DMS53 treated with DMSO at 0.1 percent for 48 hours (cell line): Measurements from ENCODE around the gene PAFAH2.
"Not testable (repeated sequence)": the region's sequence is repeated elsewhere in the genome, so short reads cannot be mapped to it uniquely, and the experiment has no call there.

Experiments used
- DNase-seq: peaks from one replicate; lab custom pipeline; 2025; ENCODE audit not compliant: unreplicated experiment; lab: John Stamatoyannopoulos, UW

PAFAH2 gene

DNA sequence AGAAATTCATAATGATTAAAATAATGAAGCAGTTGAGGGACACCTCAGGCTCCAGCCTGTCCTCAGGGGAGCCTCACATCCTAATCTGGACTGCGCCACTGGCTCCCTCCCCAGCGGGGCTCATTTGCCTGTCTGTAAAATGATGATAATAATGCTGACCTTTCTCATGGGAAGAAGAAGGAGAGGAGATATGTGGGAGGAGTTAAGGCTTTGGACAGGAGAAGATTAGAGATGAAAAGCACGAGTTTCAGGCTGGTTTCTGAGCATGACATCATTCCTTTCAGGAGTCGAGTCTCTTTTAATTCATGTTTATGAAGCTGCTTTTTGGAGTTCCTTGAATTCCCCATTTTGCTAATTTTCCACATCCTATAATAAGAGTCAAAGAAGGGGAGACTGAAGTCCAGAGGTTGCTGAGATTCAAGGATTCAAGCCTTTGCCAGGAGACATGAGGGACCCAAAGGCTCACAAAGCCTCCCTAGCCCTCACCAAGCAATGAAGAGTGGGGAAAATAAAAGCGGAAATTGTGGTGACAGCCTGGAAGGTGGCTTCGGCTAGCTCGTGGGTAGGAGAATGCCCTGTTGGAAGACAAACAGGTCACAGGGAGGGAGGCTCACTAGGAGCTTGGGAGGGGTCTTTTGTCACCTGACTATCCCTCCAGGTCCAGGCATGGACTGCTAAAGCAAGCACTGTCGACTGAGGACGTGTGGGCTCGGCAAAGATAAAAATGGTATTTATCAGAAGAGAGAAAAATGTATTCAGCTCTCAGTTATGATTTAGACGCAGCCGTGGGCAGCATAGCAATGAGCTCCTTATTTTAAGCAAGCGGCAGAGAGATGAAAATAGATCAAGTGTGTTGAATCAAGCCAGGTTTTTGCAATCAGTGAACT lies 64.1 kb downstream of the PAFAH2 start:
- DNase-seq, result no peak

DNA sequence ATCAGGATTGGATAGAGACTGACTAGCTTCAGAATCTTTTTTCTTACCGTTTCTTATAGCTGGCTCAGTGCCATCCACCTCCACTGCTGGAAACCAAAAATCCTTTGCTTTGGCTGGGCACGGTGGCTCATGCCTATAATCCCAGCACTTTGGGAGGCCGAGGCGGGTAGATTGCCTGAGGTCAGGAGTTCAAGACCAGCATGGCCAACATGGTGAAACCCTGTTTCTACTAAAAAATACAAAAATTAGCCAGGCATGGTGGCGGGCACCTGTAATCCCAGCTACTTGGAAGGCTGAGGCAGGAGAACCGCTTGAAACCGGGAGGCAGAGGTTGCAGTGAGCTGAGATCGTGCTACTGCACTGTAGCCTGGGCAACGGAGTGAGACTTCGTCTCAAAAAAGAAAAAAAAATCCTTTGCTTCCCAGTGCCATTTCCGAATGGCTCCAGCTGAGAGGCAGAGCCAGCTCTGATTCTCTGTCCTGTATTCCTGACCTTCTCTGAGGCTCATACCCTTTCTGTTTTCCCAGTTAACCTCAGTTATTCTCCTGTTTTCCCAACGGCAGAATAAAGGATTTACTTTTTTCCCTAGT lies 65.0 kb downstream of the PAFAH2 start:
- not testable (repeated sequence) for DNase-seq

DNA sequence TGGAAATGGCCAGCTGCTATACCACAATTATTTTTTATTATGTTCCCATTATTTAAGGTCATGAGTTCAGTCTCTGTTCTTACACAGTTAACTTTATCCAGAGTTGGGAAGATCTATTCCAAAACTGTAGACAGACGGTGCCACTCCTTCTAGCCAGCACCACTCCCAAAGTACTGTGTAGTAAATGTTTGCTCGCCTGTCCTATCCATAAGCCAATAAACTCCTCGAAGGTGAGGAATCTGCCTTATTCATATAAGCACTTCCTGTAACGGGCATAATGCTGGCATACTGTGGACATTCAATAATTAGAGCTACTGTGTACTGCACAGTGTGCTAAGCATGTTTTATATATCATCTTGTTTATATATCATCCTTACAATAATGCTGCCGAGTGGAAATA lies 65.5 kb downstream of the PAFAH2 start:
- no peak for DNase-seq

DNA sequence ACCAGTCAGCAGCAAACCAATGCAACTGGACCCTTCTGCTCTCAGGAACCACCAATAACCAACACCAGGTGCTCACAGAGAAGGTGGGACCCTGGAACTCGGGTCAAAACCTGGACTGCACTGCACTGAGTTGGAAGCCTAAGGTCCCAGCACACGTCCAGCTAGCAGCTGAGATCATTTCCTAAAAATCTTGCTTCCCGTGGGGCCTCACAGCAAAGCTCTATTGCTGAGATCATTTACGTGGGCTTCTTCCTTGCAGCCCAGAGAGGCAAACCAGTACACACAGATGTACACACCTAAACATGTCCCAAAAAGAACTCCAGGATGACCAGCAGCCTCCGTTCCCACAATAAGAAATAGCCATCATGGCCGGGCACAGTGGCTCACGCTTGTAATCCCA lies 68.8 kb downstream of the PAFAH2 start:
- DNase-seq, result no peak

DNA sequence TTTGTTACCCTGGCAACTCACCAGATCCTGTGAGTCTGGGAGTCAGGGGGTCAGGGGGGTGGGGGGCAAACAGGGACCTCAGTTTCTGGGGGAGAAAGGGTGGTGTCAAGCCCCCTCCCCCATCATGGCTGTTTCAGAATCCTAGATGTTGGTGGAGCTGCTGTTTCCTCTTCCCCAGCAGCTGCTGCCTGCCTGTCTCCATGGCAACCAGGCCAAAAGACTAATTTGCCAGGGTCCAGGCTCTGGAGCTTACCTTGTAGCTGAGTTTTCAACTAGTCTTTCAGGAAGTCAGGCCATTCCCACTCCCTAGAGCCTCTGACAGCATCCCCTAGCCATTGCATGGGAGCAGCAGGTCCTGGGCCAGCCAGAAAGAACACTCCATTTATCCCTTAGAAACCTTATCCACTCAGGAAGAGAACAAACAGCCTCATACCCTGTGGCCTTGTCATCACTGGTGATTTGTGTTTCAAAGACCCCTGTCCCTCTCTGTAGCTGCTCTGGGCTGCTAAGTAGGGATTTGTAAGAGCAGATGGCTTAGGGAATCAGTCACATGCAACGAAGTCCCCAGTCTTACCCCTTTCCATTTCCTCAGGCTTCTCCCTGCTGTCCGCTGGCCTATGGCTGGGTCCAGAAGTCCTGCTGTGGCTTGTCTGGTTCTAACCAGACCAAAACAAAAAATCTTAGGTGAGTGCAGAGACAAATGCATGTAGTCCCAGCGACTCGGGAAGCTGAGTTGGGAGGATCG lies 70.2 kb downstream of the PAFAH2 start:
- DNase-seq, result no peak

DNA sequence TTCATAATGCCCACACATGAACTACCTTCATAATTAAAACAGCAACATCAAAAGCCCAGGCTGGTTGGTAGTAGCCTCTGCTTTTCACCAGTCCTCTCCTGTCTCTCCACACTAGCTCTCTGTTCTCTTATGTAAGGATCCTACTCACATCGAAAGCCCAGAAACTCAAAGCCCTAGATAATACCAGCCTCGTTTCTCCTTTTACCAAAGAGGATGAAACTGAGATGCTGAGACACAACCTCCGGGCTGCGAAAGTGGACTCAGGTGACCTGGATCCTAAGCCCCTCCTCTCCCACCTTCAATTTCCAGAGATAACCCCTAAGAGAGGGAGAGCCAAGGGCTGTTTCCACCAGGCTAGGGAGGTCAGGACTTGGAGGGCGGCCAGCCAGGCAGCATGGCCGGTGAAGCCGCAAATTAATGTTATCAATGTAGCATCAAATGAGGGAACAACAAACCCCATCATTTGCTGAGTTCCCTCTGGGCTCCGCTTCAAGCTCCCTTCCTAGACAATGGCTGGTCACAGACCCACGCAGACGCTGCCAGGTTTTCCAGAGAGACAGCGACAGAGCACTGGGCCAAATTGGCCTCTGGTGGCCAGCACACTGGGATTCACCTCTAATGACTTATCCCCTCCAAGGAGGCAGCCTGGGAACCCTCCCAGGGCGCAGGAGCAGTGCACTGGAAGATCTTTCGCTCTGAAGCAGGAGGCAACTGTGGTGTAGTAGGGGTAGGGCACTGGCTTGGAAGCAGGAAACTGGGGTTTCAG lies 70.9 kb downstream of the PAFAH2 start:
- DNase-seq, result no peak

DNA sequence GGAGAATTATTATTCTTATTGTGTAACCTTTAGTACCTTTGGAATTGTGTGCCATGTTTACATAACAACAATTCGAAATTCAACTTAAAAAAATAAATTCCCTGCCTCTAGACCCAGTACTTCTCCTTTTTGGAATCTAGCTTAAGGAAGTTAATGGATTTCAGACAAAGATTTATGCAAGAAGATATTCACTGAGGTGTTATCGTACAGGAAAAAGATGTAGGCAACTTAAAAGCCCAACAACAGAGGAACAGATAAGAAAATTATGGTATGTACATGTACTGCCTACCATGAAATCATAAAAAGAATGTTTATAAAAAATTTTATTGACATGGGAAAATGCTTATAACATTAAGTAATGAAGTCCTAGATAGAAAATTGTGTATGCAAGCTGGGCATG lies 73.4 kb downstream of the PAFAH2 start:
- DNase-seq, result no peak

DNA sequence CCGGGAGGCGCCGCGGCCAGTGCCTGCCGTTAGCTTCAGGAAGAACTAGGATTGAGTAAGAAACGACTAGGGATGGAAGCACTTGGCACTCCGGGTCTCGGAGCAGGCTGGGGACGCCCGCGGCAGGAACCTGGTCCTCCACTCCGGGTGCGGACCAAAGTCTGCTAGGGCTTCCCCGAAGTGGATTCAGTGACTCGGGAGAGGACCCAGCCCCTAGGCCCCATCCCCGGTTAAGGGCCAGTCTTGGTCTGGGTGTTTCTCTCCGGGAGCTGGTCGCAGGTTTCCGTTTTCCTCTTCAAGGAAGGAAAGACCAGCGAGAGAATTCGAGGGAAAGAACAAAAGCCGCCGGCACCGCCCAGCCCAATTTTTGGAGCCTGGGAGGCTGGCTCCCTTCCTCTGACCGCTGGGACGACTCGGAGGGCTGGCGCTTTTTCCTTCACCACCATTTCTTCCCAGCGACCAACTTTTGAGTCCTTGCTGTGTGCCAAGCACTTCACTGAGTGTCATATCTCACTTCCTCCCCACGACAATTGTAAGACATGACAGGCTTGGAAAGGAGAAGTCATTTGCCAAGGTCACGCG lies 74.8 kb downstream of the PAFAH2 start:
- peak; percentile 44 for DNase-seq

DNA sequence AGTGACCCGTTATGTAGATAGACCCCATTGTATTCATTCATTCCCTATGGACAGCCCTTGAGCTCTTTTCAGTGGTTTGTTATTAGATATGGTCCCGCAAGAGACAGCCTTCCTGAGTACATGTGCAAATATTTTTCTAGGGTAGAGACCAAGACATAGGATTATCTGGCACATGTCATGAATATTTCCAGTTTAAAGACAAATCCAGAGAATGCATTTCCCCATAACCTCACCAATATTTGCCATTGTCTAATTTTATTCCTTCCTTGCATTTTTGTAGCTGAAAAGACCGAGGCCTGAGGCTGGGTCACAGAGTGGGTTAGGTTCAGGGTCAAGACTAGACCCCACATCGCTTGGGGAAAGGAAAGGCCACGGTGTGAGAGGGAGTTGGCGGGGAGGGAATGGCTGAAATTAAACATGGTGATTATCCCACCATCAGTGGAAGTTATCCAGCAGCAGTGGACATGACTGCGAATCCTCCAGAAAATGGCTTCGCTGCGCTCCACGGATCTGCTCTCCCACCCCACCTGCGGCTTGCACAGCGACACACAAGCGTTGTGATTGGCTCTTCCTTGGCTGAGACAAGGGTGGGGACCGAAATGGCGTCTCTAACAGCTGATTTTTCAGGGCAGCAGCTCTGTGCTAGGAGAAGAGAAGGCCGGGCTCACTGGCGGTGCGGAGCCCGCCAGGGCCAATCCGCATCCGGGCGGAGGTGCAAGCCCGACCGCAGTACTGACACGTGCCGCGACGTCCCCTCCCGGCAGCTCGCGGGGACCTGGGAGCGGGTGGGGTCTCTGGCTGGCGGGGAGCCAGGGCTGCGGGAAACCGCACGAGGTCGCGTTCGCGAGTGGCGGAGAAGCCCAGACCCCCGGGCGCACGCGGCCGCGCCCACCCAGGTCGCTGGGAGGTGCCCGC lies 75.5 kb downstream of the PAFAH2 start:
- DNase-seq, result peak; percentile 16

DNA sequence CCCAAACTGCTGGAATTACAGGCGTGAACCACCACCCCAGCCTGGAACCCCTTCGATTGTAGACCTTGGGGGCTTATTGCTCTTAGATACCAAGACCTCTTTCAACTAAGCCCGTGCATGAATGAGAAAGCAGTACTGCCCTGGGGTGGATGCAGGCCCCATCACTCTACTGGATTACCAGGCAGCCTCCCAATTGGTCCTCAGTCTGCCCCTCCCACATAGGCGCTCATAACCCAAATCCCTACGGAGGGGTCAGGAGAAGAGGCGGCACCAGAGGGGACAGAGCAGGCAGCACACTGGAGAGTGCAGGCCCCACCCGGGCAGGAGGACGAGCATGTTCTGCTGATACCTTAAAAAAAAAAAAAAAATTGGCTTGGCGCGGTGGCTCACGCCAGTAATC lies 79.2 kb downstream of the PAFAH2 start:
- no peak for DNase-seq

DNA sequence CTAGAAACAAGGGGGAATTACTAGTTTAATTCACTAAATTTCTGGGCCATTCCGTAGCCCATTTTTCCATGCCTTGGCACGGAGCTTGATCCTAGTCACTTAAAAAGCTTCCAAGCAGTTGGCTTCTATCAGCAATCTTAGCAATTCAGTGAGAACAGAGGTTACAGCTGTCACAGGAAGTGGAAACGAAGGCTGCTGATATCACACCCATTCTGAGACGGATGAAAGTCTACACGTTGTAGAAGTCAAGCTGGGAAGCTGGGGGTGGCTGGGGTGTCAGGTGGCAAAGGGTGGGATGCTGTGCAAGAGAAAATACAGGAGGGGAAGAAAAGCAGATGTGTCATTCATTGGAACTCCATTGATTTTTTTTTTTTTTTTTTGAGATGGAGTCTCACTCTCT lies 79.9 kb downstream of the PAFAH2 start:
- DNase-seq, result no peak

DNA sequence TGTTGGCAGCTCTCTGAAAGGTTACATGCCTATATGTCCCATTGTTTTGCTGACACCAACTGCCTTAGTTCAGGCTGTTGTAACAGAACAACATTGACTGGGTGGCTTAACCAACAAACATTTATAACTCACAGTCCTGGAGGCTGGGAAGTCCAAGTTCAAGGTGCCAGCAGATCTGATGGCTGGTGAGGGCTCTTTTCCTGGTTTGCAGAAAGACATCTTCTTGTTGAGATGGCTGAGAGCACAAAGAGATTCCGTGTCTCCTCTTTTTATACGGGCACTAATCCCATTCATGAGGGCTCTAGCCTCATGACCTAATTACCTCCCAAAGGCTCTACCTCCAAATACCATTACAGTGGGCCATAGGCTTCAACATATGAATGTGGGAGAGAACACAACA lies 81.4 kb downstream of the PAFAH2 start:
- DNase-seq, result no peak

DNA sequence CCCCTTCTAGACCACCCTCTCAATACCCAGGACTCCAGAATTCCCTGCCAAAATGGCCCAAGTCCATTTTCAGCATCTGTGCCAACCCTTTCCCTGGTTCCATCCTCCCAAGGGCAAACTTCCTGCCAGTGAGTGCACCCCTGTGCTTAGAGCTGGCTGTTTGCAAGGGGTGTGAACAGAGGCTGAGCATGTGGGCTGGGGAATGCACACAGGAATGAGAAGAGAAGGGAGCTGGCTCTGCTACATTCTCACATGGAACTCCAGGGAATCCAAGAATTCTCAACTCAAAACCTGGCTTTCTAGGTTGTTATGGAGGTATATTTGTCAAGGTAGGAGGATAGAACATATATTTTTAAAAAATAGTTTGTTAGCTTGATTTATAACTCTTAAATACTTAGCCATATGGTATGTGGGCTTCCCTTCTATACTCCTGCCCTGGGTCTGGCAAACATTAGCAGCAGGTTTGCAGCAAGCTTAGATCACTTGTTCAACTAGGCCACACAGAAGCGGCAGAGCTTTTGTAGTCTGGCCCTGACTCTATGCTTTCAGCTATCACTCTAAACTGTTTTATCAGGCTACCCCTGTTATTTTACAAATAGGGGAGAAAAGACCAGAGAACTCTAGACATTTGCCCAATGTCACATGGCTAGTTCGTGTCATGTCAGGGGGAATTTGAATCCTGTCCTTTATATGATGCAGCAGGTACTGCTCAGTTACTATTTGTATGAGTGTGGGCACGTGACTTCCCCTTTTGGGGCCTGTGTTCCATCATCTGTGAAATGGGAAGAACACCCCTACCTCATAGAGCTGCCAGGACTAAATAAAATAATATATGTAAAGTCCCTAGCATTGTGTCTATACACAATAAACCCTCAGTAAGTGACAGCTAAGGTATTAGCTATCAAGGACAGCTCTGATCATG lies 83.5 kb downstream of the PAFAH2 start:
- no peak for DNase-seq

DNA sequence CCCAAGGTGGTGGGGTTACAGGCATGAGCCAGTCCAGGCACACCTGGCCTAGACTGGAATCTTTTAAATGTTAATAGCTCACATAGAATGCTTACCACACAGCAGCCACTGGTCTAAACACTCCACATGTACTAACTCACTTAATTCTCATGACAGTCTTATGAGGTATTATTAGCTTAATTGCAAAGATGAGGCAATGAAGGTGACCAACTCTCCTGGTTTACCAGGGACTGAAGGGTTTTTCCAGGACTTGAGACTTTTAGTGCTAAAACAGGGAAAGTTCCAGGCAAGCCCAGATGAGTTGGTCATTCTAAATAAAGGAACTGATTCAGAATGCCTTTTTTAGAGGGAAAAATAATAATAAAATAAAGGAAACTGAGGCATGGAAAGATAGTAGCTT lies 84.7 kb downstream of the PAFAH2 start:
- no peak for DNase-seq

DNA sequence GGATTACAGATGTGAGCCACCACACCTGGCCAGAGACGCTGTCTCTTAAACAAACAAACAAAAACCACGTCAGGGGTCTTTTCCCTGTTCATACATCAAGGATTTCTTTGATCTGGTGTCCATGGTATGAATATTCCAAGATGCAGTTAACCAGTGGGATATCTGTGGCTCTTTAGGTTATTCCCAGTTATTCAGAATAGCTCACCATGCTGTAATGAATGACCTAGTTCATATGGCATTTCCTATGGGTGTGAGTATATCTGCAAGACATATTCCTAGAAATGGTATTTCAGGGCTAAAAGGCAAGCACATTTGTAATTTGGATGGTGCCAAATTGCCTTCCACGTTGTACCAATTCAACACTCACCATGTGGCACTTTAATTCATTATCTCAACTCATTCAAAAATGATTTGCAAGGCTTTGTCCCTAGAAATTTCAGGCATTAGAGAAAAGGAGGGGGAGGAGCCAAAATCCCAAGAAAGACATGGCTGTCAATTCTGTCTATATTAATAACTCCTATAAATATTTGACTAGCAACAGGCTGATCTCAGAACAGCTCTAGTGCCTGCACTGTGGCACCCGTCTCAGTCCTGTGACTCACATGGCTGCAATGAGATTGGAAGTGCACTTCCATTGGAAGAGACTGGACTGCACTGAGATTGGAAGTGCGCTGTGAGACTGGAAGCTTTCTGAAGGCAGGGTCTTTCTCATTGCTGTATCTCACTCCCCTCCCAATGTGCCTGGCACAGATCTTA lies 85.6 kb downstream of the PAFAH2 start:
- DNase-seq, result no peak

DNA sequence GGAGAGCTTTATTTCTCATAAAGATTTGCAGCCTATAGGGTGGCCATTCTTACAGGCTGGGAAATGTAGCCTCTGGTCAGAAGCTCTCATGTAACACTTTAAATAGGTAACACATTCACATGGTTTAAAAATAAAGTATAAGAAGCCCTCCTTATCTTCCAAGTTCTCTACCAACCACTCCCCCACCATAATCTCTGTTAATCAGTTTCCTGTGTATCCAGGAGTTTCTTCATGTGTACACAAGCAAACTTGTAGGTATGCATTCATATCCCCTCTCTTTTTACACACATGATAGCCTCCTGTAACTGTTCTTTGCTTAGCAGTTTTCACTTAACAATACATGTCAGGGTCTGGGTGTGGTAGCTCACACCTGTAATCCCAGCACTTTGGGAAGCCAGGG lies 86.7 kb downstream of the PAFAH2 start:
- DNase-seq, result no peak
